ENCODE data around the gene PIGBOS1.

The PIGBOS1 gene

GRCh38 chr15:55318588-55319494, at the start of gene PIGBOS1, which contains the start of gene PIGB:
PIGBOS1 (minus strand) TSS chr15:55319123; CDS start chr15:55317792, 1,331 bp downstream.
PIGB (plus strand) TSS chr15:55319222; CDS start chr15:55319251, 29 bp downstream.
- in situ Hi-C loops (cut with HindIII; ENCODE audit: low pct_unique_long_range_greater_than_20kb, low sequenced_read_pairs) = no loop called here
- no peak for TF ChIP-seq JUND (IDR thresholded peaks at IDR 0.05; ENCODE audit: low read depth)
- peak; percentile 53 to 88 for DNase-seq (ENCODE audit: low read depth in 1 of 2, low spot score in 1 of 2)

GRCh38 chr15:55366981-55367380, 48.1 kb upstream of the PIGBOS1 start:
- no peak for TF ChIP-seq JUND (IDR thresholded peaks at IDR 0.05; ENCODE audit: low read depth)
- DNase-seq (ENCODE audit: low read depth in 1 of 2, low spot score in 1 of 2) = no peak
- in situ Hi-C loops (cut with HindIII; ENCODE audit: low pct_unique_long_range_greater_than_20kb, low sequenced_read_pairs) = no loop called here

GRCh38 chr15:55362641-55363040, 43.7 kb upstream of the PIGBOS1 start:
- TF ChIP-seq JUND (IDR thresholded peaks at IDR 0.05; ENCODE audit: low read depth) = no peak
- in situ Hi-C loops (cut with HindIII; ENCODE audit: low pct_unique_long_range_greater_than_20kb, low sequenced_read_pairs) = no loop called here
- no peak for DNase-seq (ENCODE audit: low read depth in 1 of 2, low spot score in 1 of 2)

GRCh38 chr15:55361048-55361447, 42.1 kb upstream of the PIGBOS1 start:
- no peak for DNase-seq (ENCODE audit: low read depth in 1 of 2, low spot score in 1 of 2)
- TF ChIP-seq JUND (IDR thresholded peaks at IDR 0.05; ENCODE audit: low read depth) = no peak
- in situ Hi-C loops (cut with HindIII; ENCODE audit: low pct_unique_long_range_greater_than_20kb, low sequenced_read_pairs) = no loop called here

- in situ Hi-C loops (cut with HindIII; ENCODE audit: low pct_unique_long_range_greater_than_20kb, low sequenced_read_pairs) = no loop called here
- DNase-seq (ENCODE audit: low read depth in 1 of 2, low spot score in 1 of 2) = no peak
- no peak for TF ChIP-seq JUND (IDR thresholded peaks at IDR 0.05; ENCODE audit: low read depth)
Measured at GRCh38 chr15:55360256-55360655, 41.3 kb upstream of the PIGBOS1 start.

- in situ Hi-C loops (cut with HindIII; ENCODE audit: low pct_unique_long_range_greater_than_20kb, low sequenced_read_pairs) = no loop called here
- TF ChIP-seq JUND (IDR thresholded peaks at IDR 0.05; ENCODE audit: low read depth) = no peak
- DNase-seq (ENCODE audit: low read depth in 1 of 2, low spot score in 1 of 2) = peak in 1 of 2 experiments; percentile 51
Measured at GRCh38 chr15:55358471-55358870, 39.5 kb upstream of the PIGBOS1 start.

- no peak for TF ChIP-seq JUND (IDR thresholded peaks at IDR 0.05; ENCODE audit: low read depth)
- in situ Hi-C loops (cut with HindIII; ENCODE audit: low pct_unique_long_range_greater_than_20kb, low sequenced_read_pairs) = no loop called here
- no peak for DNase-seq (ENCODE audit: low read depth in 1 of 2, low spot score in 1 of 2)
Measured at GRCh38 chr15:55357774-55358173, 38.9 kb upstream of the PIGBOS1 start.

GRCh38 chr15:55356985-55357585, 38.2 kb upstream of the PIGBOS1 start:
- no peak for TF ChIP-seq JUND (IDR thresholded peaks at IDR 0.05; ENCODE audit: low read depth)
- in situ Hi-C loops (cut with HindIII; ENCODE audit: low pct_unique_long_range_greater_than_20kb, low sequenced_read_pairs) = no loop called here
- DNase-seq (ENCODE audit: low read depth in 1 of 2, low spot score in 1 of 2) = no peak

GRCh38 chr15:55353025-55353424, 34.1 kb upstream of the PIGBOS1 start:
- TF ChIP-seq JUND (IDR thresholded peaks at IDR 0.05; ENCODE audit: low read depth) = no peak
- no peak for DNase-seq (ENCODE audit: low read depth in 1 of 2, low spot score in 1 of 2)
- in situ Hi-C loops (cut with HindIII; ENCODE audit: low pct_unique_long_range_greater_than_20kb, low sequenced_read_pairs) = no loop called here

- in situ Hi-C loops (cut with HindIII; ENCODE audit: low pct_unique_long_range_greater_than_20kb, low sequenced_read_pairs) = no loop called here
- TF ChIP-seq JUND (IDR thresholded peaks at IDR 0.05; ENCODE audit: low read depth) = no peak
- DNase-seq (ENCODE audit: low read depth in 1 of 2, low spot score in 1 of 2) = no peak
Measured at GRCh38 chr15:55349282-55349681, 30.4 kb upstream of the PIGBOS1 start.

GRCh38 chr15:55348281-55348778, 29.4 kb upstream of the PIGBOS1 start:
- peak in 1 of 2 experiments; percentile 7 for DNase-seq (ENCODE audit: low read depth in 1 of 2, low spot score in 1 of 2)
- no peak for TF ChIP-seq JUND (IDR thresholded peaks at IDR 0.05; ENCODE audit: low read depth)
- in situ Hi-C loops (cut with HindIII; ENCODE audit: low pct_unique_long_range_greater_than_20kb, low sequenced_read_pairs) = no loop called here

GRCh38 chr15:55344206-55344605, 25.3 kb upstream of the PIGBOS1 start:
- in situ Hi-C loops (cut with HindIII; ENCODE audit: low pct_unique_long_range_greater_than_20kb, low sequenced_read_pairs) = no loop called here
- TF ChIP-seq JUND (IDR thresholded peaks at IDR 0.05; ENCODE audit: low read depth) = no peak
- peak in 1 of 2 experiments; percentile 93 for DNase-seq (ENCODE audit: low read depth in 1 of 2, low spot score in 1 of 2)

- TF ChIP-seq JUND (IDR thresholded peaks at IDR 0.05; ENCODE audit: low read depth) = no peak
- in situ Hi-C loops (cut with HindIII; ENCODE audit: low pct_unique_long_range_greater_than_20kb, low sequenced_read_pairs) = no loop called here
- DNase-seq (ENCODE audit: low read depth in 1 of 2, low spot score in 1 of 2) = peak in 1 of 2 experiments; percentile 75
Measured at GRCh38 chr15:55343168-55343567, 24.2 kb upstream of the PIGBOS1 start.
